ENCODE measurements around the gene RSRC1.

- TF ChIP-seq EZH2 (IDR thresholded peaks at IDR 0.05; ENCODE audit: borderline replicate concordance, insufficient read depth, low read depth, low read length, poor library complexity, severe bottlenecking): no peak
- TF ChIP-seq, protein P1, sequence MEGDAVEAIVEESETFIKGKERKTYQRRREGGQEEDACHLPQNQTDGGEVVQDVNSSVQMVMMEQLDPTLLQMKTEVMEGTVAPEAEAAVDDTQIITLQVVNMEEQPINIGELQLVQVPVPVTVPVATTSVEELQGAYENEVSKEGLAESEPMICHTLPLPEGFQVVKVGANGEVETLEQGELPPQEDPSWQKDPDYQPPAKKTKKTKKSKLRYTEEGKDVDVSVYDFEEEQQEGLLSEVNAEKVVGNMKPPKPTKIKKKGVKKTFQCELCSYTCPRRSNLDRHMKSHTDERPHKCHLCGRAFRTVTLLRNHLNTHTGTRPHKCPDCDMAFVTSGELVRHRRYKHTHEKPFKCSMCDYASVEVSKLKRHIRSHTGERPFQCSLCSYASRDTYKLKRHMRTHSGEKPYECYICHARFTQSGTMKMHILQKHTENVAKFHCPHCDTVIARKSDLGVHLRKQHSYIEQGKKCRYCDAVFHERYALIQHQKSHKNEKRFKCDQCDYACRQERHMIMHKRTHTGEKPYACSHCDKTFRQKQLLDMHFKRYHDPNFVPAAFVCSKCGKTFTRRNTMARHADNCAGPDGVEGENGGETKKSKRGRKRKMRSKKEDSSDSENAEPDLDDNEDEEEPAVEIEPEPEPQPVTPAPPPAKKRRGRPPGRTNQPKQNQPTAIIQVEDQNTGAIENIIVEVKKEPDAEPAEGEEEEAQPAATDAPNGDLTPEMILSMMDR (IDR thresholded peaks at IDR 0.05): no peak
Observed at GRCh38 chr3:158355623-158356588, 246.0 kb downstream of the RSRC1 start.
